PC-9 (cell line): ENCODE data around the gene SNCAIP. TPM values are rescaled to one million over a fixed set of nuclear protein-coding genes. Genes with fewer than 3 reads are reported as not detected.

Experiments
- BruUV-seq: library from RNA; stranded (reverse); fragments of 400-500 nt; replicated peaks from 2 replicates; lab custom pipeline; 2021; lab: Mats Ljungman, UMichigan
- CTCF ChIA-PET: fragments of 300-600 bp; sonication (Branson Sonifier 250); formaldehyde crosslinking; loops from one replicate; lab custom pipeline; 2022; ENCODE audit warnings: antibody characterized with exemption; lab: Charles Lee
- POLR2A ChIA-PET: fragments of 300-600 bp; sonication (Branson Sonifier 250); formaldehyde crosslinking; loops from one replicate; lab custom pipeline; 2022; ENCODE audit warnings: antibody characterized with exemption; ENCODE audit not compliant: unreplicated experiment; lab: Charles Lee
- DNase-seq, 2 experiments: peaks; one replicate each; pipeline versions ENCODE4 v3.0.0 to v3.0.0-alpha.2; 2015 to 2022; ENCODE audit warnings: mixed read lengths in 1 of 2
- H2AFZ ChIP-seq: fragments of 200-600 bp; sonication (generic); 2 replicates; pipeline ENCODE4 v1.8.1; 2017; ENCODE audit warnings: antibody characterized with exemption
- H3F3A ChIP-seq: fragments of 200-600 bp; sonication (generic); 2 replicates; pipeline ENCODE4 v1.8.1; 2017; ENCODE audit warnings: antibody characterized with exemption, mild to moderate bottlenecking, low read depth; ENCODE audit not compliant: insufficient read depth
- H3K27ac ChIP-seq: fragments of 200-600 bp; sonication (generic); 2 replicates; pipeline ENCODE4 v1.6.1; 2016; ENCODE audit warnings: mixed run types
- H3K27me3 ChIP-seq: fragments of 200-600 bp; sonication (generic); 2 replicates; pipeline ENCODE4 v1.6.1; 2016; ENCODE audit warnings: low read depth, mixed run types; ENCODE audit not compliant: insufficient read depth
- H3K36me3 ChIP-seq: fragments of 200-600 bp; sonication (generic); 2 replicates; pipeline ENCODE4 v1.6.1; 2016; ENCODE audit warnings: low read depth, mixed run types
- H3K4me1 ChIP-seq: fragments of 200-600 bp; sonication (generic); replicated peaks from 2 replicates; pipeline ENCODE4 v1.6.1; 2016; ENCODE audit warnings: mixed run types; ENCODE audit not compliant: insufficient read depth
- H3K4me2 ChIP-seq: fragments of 200-600 bp; sonication (generic); 2 replicates; pipeline ENCODE4 v1.6.1; 2017; ENCODE audit warnings: mixed run types
- H3K4me3 ChIP-seq: fragments of 200-600 bp; sonication (generic); 2 replicates; pipeline ENCODE4 v1.6.1; 2016; ENCODE audit warnings: mixed run types
- H3K79me2 ChIP-seq: fragments of 200-600 bp; sonication (generic); 2 replicates; pipeline ENCODE4 v1.6.1; 2017; ENCODE audit warnings: low read depth, mixed run types
- H3K9me2 ChIP-seq: fragments of 200-600 bp; sonication (generic); 2 replicates; pipeline ENCODE4 v1.8.1; 2017; ENCODE audit warnings: mild to moderate bottlenecking; ENCODE audit not compliant: insufficient read depth
- H3K9me3 ChIP-seq: fragments of 200-600 bp; sonication (generic); 2 replicates; pipeline ENCODE4 v1.8.1; 2016; ENCODE audit warnings: low read depth; ENCODE audit not compliant: insufficient read depth
- H4K20me1 ChIP-seq: fragments of 200-600 bp; sonication (generic); 2 replicates; pipeline ENCODE4 v1.8.1; 2017; ENCODE audit not compliant: insufficient read depth
- EZH2 ChIP-seq: fragments of 200-600 bp; sonication (generic); IDR thresholded peaks from 2 replicates; pipeline ENCODE4 v1.8.0; 2017; ENCODE audit warnings: antibody characterized with exemption, low read depth
- intact Hi-C: fragments of 100-400 bp; cut with micrococcal nuclease; formaldehyde crosslinking; loops from one replicate; pipeline ENCODE4 v1.10.0; 2022; ENCODE audit not compliant: unreplicated experiment
- total RNA-seq: library from RNA; stranded (reverse); gene quantifications from 2 replicates; pipeline ENCODE4 v1.2.3, GENCODE V29; 2021
- TF ChIP-seq, protein P1 (sequence below): fragments of 200-600 bp; sonication (generic); conservative IDR thresholded peaks from 2 replicates; pipeline ENCODE4 v1.6.1; 2017; ENCODE audit warnings: mixed run types, antibody characterized with exemption, mild to moderate bottlenecking, moderate library complexity

SNCAIP gene
- total RNA-seq, 1 experiment from 2014 or later = not detected

DNA sequence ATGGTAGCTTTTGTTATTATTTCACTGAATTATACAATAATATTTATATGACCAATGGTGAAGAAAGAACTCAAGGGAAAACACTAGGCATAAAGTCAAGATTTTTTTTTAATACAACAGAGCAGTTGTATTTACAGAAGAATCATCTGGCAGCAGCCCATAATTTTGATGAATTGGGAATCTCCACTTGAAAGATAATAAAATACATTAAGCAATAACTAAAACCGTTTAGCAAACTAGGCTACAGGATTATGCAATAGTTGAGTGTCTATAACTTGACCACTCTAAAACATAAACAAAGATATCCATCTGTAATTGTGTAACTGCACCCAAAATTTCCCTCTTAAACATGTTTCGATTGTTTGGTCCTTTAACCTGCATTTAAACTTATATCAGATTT is 80.8 kb downstream of the SNCAIP start:
- TF ChIP-seq, protein P1, sequence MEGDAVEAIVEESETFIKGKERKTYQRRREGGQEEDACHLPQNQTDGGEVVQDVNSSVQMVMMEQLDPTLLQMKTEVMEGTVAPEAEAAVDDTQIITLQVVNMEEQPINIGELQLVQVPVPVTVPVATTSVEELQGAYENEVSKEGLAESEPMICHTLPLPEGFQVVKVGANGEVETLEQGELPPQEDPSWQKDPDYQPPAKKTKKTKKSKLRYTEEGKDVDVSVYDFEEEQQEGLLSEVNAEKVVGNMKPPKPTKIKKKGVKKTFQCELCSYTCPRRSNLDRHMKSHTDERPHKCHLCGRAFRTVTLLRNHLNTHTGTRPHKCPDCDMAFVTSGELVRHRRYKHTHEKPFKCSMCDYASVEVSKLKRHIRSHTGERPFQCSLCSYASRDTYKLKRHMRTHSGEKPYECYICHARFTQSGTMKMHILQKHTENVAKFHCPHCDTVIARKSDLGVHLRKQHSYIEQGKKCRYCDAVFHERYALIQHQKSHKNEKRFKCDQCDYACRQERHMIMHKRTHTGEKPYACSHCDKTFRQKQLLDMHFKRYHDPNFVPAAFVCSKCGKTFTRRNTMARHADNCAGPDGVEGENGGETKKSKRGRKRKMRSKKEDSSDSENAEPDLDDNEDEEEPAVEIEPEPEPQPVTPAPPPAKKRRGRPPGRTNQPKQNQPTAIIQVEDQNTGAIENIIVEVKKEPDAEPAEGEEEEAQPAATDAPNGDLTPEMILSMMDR = no peak
- no peak for TF ChIP-seq EZH2
- no peaks in the 10 kb centered on the region for H3K79me2 ChIP-seq
- H3K4me1 ChIP-seq = no peaks in the 10 kb centered on the region
- H4K20me1 ChIP-seq = no peaks in the 10 kb centered on the region
- no peaks in the 10 kb centered on the region for H3K27me3 ChIP-seq
- no peak overlapping the region for H3K4me2 ChIP-seq
- intact Hi-C loops = no loop called here
- H3K4me3 ChIP-seq = no peak overlapping the region
- H2AFZ ChIP-seq = no peak overlapping the region
- no peak overlapping the region for H3K27ac ChIP-seq
- DNase-seq = no peak
- no peaks in the 10 kb centered on the region for H3K9me3 ChIP-seq
- POLR2A ChIA-PET = no interaction called here
- no peaks in the 10 kb centered on the region for H3K36me3 ChIP-seq
- BruUV-seq = no TSS peak
- CTCF ChIA-PET = no interaction called here
- H3K9me2 ChIP-seq = no peaks in the 10 kb centered on the region
- H3F3A ChIP-seq = no peaks in the 10 kb centered on the region

DNA sequence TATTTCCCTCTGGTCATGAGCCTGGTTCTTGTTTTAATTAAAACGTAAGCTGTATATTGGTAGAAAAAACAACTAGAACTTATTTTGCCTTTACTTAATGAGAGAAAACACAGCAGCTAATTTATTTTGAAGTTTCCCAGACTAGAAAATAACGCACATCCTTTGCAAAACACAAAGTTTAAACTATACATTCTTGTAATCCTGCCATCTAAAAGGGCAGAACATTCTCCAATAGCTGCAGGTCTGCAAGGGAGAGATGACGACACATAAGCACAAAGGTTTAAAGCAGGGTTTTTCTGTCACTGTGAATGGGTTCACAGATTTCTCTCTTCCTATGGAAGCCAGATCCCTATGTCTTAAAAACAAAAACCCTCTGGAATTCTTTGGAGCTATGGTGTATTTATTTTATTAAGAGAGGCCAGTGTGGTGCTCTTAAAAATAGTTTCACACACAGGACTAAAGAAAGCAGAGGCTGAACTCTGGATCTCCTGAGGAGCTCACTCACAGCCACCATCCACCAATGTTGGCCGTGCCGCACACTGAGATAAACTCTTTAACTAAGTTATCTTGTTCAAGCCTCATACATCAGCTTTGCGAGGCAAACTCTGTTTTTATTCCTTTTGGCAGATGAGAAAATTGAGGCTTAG is 82.4 kb downstream of the SNCAIP start:
- Histone ChIP-seq H3K9me2 (no peaks in the 10 kb centered on the region), H3K79me2 (no peaks in the 10 kb centered on the region), H3K27me3 (no peaks in the 10 kb centered on the region), H3K36me3 (no peaks in the 10 kb centered on the region), H3K9me3 (no peaks in the 10 kb centered on the region), H3K4me3 (no peak overlapping the region), H2AFZ (no peak overlapping the region), H3F3A (no peaks in the 10 kb centered on the region), H3K4me2 (no peak overlapping the region), H3K27ac (no peak overlapping the region), H4K20me1 (no peaks in the 10 kb centered on the region), H3K4me1 (no peaks in the 10 kb centered on the region)
- DNase-seq = no peak
- ChIA-PET CTCF (no interaction called here), POLR2A (no interaction called here)
- TF ChIP-seq, protein P1 = no peak
- no peak for TF ChIP-seq EZH2
- BruUV-seq = no TSS peak
- intact Hi-C loops = no loop called here

DNA sequence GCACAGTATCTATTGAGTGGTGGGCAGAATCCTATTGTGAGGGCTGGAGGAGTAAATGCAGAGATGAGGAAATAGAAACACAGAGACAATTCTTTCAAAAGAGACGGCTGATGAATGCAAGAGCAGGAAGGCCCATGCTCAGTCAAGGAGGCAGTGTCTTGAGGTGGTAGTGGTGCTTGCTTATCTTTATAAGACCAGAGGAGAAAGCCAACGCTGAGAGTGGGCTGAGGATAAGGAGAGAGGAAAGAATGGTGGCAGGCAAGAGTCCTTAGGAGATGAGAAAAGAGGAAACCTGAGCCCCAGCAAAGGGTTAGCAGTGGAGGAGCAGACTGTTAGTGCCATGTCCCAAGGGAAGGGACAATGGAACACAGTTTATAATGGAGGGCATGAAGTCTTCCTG is 86.0 kb downstream of the SNCAIP start:
- BruUV-seq = no TSS peak
- H3K79me2 ChIP-seq = no peaks in the 10 kb centered on the region
- no peaks in the 10 kb centered on the region; the same call in 1 of the 2 replicates for H3K27me3 ChIP-seq
- H3K9me2 ChIP-seq = no peaks in the 10 kb centered on the region
- no peaks in the 10 kb centered on the region for H3K4me1 ChIP-seq
- intact Hi-C loops = no loop called here
- no peaks in the 10 kb centered on the region for H3K36me3 ChIP-seq
- H3K4me3 ChIP-seq = no peak overlapping the region
- POLR2A ChIA-PET = no interaction called here
- CTCF ChIA-PET = no interaction called here
- no peak overlapping the region for H2AFZ ChIP-seq
- H3F3A ChIP-seq = no peaks in the 10 kb centered on the region
- no peaks in the 10 kb centered on the region for H3K9me3 ChIP-seq
- H3K4me2 ChIP-seq = no peak overlapping the region
- no peak overlapping the region for H3K27ac ChIP-seq
- no peaks in the 10 kb centered on the region for H4K20me1 ChIP-seq
- DNase-seq = no peak
- no peak for TF ChIP-seq EZH2
- TF ChIP-seq, protein P1 = no peak
